Kidney (tissue), 14 donors: ENCODE measurements around the gene CBR3. TPM values are rescaled to one million over a fixed set of nuclear protein-coding genes. Genes with fewer than 3 reads are reported as not detected.

Experiments used
- DNase-seq, 5 donors: peaks; one replicate each; pipeline ENCODE4 v3.0.0-alpha.2; 2013 to 2020
- FAIRE-seq: peaks from 2 replicates; lab custom pipeline; 2012; peaks lifted over from hg19 to GRCh38; lab: Jason Lieb, UNC
- H3K27ac ChIP-seq, 2 donors: one replicate each; pipeline ENCODE4 v1.7.0; 2013; ENCODE audit warnings: low read depth in 2 of 2, low read length in 2 of 2, inconsistent platforms in 1 of 2
- H3K27me3 ChIP-seq: one replicate; pipeline ENCODE4 v1.7.1; 2013; ENCODE audit warnings: low read length, inconsistent platforms; ENCODE audit not compliant: control insufficient read depth, insufficient read depth
- H3K36me3 ChIP-seq, 3 donors: one replicate each; pipeline versions ENCODE4 v1.7.0 to v1.7.1; 2013; ENCODE audit warnings: low read length in 3 of 3, control low read depth in 1 of 3, inconsistent platforms in 1 of 3; ENCODE audit not compliant: insufficient read depth in 3 of 3, control insufficient read depth in 2 of 3
- H3K4me1 ChIP-seq, 3 donors: one replicate each; pipeline versions ENCODE4 v1.7.0 to v1.7.1; 2013; ENCODE audit warnings: low read length in 3 of 3, inconsistent platforms in 1 of 3, low read depth in 1 of 3; ENCODE audit not compliant: control insufficient read depth in 2 of 3, insufficient read depth in 2 of 3
- H3K4me3 ChIP-seq, 3 donors: one replicate each; pipeline versions ENCODE4 v1.7.0 to v1.8.1; 2013; ENCODE audit warnings: low read length in 3 of 3, control low read depth in 1 of 3, inconsistent platforms in 1 of 3
- H3K9ac ChIP-seq, 3 donors: one replicate each; pipeline versions ENCODE4 v1.7.0 to v1.7.1; 2013; ENCODE audit warnings: low read length in 3 of 3, control low read depth in 1 of 3, inconsistent platforms in 1 of 3
- H3K9me3 ChIP-seq, 3 donors: one replicate each; pipeline versions ENCODE4 v1.7.0 to v1.7.1; 2013; ENCODE audit warnings: low read length in 3 of 3, control low read depth in 1 of 3, inconsistent platforms in 1 of 3; ENCODE audit not compliant: control insufficient read depth in 2 of 3, insufficient read depth in 1 of 3
- CTCF ChIP-seq: IDR thresholded peaks from 3 replicates; pipeline ENCODE4 v1.5.1; 2012; ENCODE audit warnings: mild to moderate bottlenecking, moderate library complexity, borderline replicate concordance; ENCODE audit not compliant: insufficient read depth; ENCODE audit errors: extremely low read depth
- intact Hi-C: fragments of 100-400 bp; cut with DNase I; formaldehyde crosslinking; loops from one replicate; pipeline ENCODE4 v1.11.1; 2022
- polyA plus RNA-seq: library from polyadenylated mRNA; stranded (reverse); fragments of 350-450 nt; fragmentation: Illumina TruSeq; extraction: RNeasy Lipid Tissue Mini Kit (QIAGEN cat#74804); gene quantifications from one replicate; pipeline ENCODE4 v1.2.3, GENCODE V29; 2014; ENCODE audit warnings: low read depth, low replicate concordance; ENCODE audit not compliant: insufficient read depth
- total RNA-seq: library from RNA; stranded (reverse); fragmentation: NEBNext Ultra II Directional; extraction: Animal tissue kit (Norgen Biotek cat#: 25700); gene quantifications from one replicate; pipeline ENCODE4 v1.2.1, GENCODE V29; 2021
- donor health status: control.
- donor health status: control.
- donor health status: control.
- donor health status: control.
- donor health status: control.
- donor health status: DM: yes; HTN: yes; CAD: no.
- donor health status: Normal renal cell carcinoma (clear cell type).

CBR3 gene
- total and polyA plus RNA-seq, 2 donors from 2014 or later = 2.6 to 5.9 TPM

- Histone ChIP-seq H3K9ac (no peak overlapping the region), H3K4me3 (no peak overlapping the region), H3K4me1 (no peaks in the 10 kb centered on the region), H3K27me3 (no peaks in the 10 kb centered on the region), H3K27ac (peak overlapping the region in 1 of 2 donors; percentile 4), H3K9me3 (no peaks in the 10 kb centered on the region), H3K36me3 (no peaks in the 10 kb centered on the region)
- intact Hi-C loops = no loop called here
- FAIRE-seq = no peak
- no peak for TF ChIP-seq CTCF
- peak in 1 of 5 donors; percentile 2 for DNase-seq
Observed at GRCh38 chr21:36194024-36194423, 59.1 kb downstream of the CBR3 start.

GRCh38 chr21:36195613-36196012 lies 60.7 kb downstream of the CBR3 start:
- H3K9ac ChIP-seq = no peak overlapping the region
- no peaks in the 10 kb centered on the region for H3K4me1 ChIP-seq
- no peak overlapping the region for H3K4me3 ChIP-seq
- no peaks in the 10 kb centered on the region for H3K27me3 ChIP-seq
- no peak for DNase-seq
- H3K36me3 ChIP-seq = no peaks in the 10 kb centered on the region
- intact Hi-C loops = no loop called here
- no peak for FAIRE-seq
- no peak overlapping the region for H3K27ac ChIP-seq
- no peak for TF ChIP-seq CTCF
- H3K9me3 ChIP-seq = no peaks in the 10 kb centered on the region

Other genes starting within 250 kb of the CBR3 start
- gene SETD4, start 74.6 kb upstream of the CBR3 start, total RNA-seq = 22.5 TPM
- gene SETD4, start 74.6 kb upstream of the CBR3 start, polyA plus RNA-seq = 14.2 TPM
- 94.3 TPM for gene CBR1, start 65.1 kb upstream of the CBR3 start, total RNA-seq
- 379 TPM for gene CBR1, start 65.1 kb upstream of the CBR3 start, polyA plus RNA-seq
- gene DOP1B, start 21.7 kb downstream of the CBR3 start, total RNA-seq = 19.2 TPM
- 1.2 TPM for gene DOP1B, start 21.7 kb downstream of the CBR3 start, polyA plus RNA-seq
- 32.4 TPM for gene MORC3, start 185.1 kb downstream of the CBR3 start, total RNA-seq
- gene MORC3, start 185.1 kb downstream of the CBR3 start, polyA plus RNA-seq = 6.6 TPM